ENCODE data around the gene CYP3A4. TPM values are rescaled to one million over a fixed set of nuclear protein-coding genes. Genes with fewer than 3 reads are reported as not detected.
"Not testable (repeated sequence)": the region's sequence is repeated elsewhere in the genome, so short reads cannot be mapped to it uniquely, and the experiment has no call there.

The CYP3A4 gene
- total RNA-seq, 1 experiment from 2014 or later = not detected

GRCh38 chr7:99751322-99752052 lies 32.5 kb downstream of the CYP3A4 start:
- H3K4me3 ChIP-seq; H3K9me3 ChIP-seq (replicated peaks); H3K27ac ChIP-seq; H3K36me3 ChIP-seq; DNase-seq; H3K27me3 ChIP-seq; H3K4me1 ChIP-seq: not testable (repeated sequence)

GRCh38 chr7:99748846-99749579 lies 35.0 kb downstream of the CYP3A4 start:
- Histone ChIP-seq H3K9me3 (replicated peaks) (no peaks in the 10 kb centered on the region; the same call in 1 of the 2 replicates), H3K27ac (no peak overlapping the region), H3K4me3 (no peak overlapping the region), H3K36me3 (no peaks in the 10 kb centered on the region), H3K4me1 (peaks cover 8% of the 10 kb centered on the region; the same call in 1 of the 2 replicates), H3K27me3 (no peaks in the 10 kb centered on the region)
- DNase-seq = no peak

- H3K9me3 ChIP-seq (replicated peaks) = not testable (repeated sequence)
Measured at GRCh38 chr7:99746915-99747314, 37.1 kb downstream of the CYP3A4 start.

GRCh38 chr7:99745395-99745794 lies 38.6 kb downstream of the CYP3A4 start:
- not testable (repeated sequence) for H3K36me3 ChIP-seq

More at GRCh38 chr7:99746915-99747314, 37.1 kb downstream of the CYP3A4 start:
- not testable (repeated sequence) for H3K36me3 ChIP-seq, H3K4me3 ChIP-seq, H3K4me1 ChIP-seq, H3K27ac ChIP-seq, H3K27me3 ChIP-seq, DNase-seq

GRCh38 chr7:99742737-99743394 lies 41.1 kb downstream of the CYP3A4 start:
- Histone ChIP-seq H3K4me3 (no peak overlapping the region), H3K27me3 (no peaks in the 10 kb centered on the region), H3K9me3 (replicated peaks) (no peaks in the 10 kb centered on the region; the same call in 1 of the 2 replicates), H3K36me3 (no peaks in the 10 kb centered on the region), H3K27ac (no peak overlapping the region), H3K4me1 (no peaks in the 10 kb centered on the region; the same call in 1 of the 2 replicates)
- DNase-seq = no peak

More at GRCh38 chr7:99745395-99745794, 38.6 kb downstream of the CYP3A4 start:
- not testable (repeated sequence) for H3K27ac ChIP-seq; H3K4me1 ChIP-seq; H3K4me3 ChIP-seq; H3K27me3 ChIP-seq; H3K9me3 ChIP-seq (replicated peaks); DNase-seq

- no peaks in the 10 kb centered on the region for H3K36me3 ChIP-seq
- no peak overlapping the region for H3K4me3 ChIP-seq
- H3K27me3 ChIP-seq = no peaks in the 10 kb centered on the region
- H3K27ac ChIP-seq = no peak overlapping the region
- DNase-seq = peak; percentile 34
- H3K4me1 ChIP-seq = no peaks in the 10 kb centered on the region; the same call in 1 of the 2 replicates
- no peaks in the 10 kb centered on the region; the same call in 1 of the 2 replicates for H3K9me3 ChIP-seq (replicated peaks)
Measured at GRCh38 chr7:99741441-99741795, 42.6 kb downstream of the CYP3A4 start.

- Histone ChIP-seq H3K27me3 (no peaks in the 10 kb centered on the region), H3K4me1 (no peaks in the 10 kb centered on the region; the same call in 1 of the 2 replicates), H3K27ac (no peak overlapping the region), H3K9me3 (replicated peaks) (no peaks in the 10 kb centered on the region; the same call in 1 of the 2 replicates), H3K36me3 (no peaks in the 10 kb centered on the region), H3K4me3 (no peak overlapping the region)
- DNase-seq = peak; percentile 14 to 60
Measured at GRCh38 chr7:99740573-99741440, 43.2 kb downstream of the CYP3A4 start.

GRCh38 chr7:99739699-99740572 lies 44.0 kb downstream of the CYP3A4 start:
- Histone ChIP-seq H3K4me1 (no peaks in the 10 kb centered on the region; the same call in 1 of the 2 replicates), H3K27ac (no peak overlapping the region), H3K9me3 (replicated peaks) (no peaks in the 10 kb centered on the region; the same call in 1 of the 2 replicates), H3K4me3 (no peak overlapping the region), H3K36me3 (no peaks in the 10 kb centered on the region), H3K27me3 (no peaks in the 10 kb centered on the region)
- DNase-seq = no peak

GRCh38 chr7:99737726-99738125 lies 46.3 kb downstream of the CYP3A4 start:
- Histone ChIP-seq H3K27me3 (peaks cover 6% of the 10 kb centered on the region; the same call in 1 of the 2 replicates), H3K4me3 (no peak overlapping the region), H3K9me3 (replicated peaks) (no peaks in the 10 kb centered on the region; the same call in 1 of the 2 replicates), H3K27ac (no peak overlapping the region), H3K4me1 (no peaks in the 10 kb centered on the region; the same call in 1 of the 2 replicates), H3K36me3 (no peaks in the 10 kb centered on the region)
- no peak for DNase-seq

GRCh38 chr7:99736667-99737066 lies 47.3 kb downstream of the CYP3A4 start:
- not testable (repeated sequence) for H3K27me3 ChIP-seq; DNase-seq; H3K9me3 ChIP-seq (replicated peaks); H3K27ac ChIP-seq; H3K36me3 ChIP-seq; H3K4me1 ChIP-seq; H3K4me3 ChIP-seq

GRCh38 chr7:99734987-99735386 lies 49.0 kb downstream of the CYP3A4 start, which contains the start of gene CYP3A7:
Gene CYP3A7 (minus strand): TSS chr7:99735196. CDS start chr7:99735093, 103 bp downstream.
- no peaks in the 10 kb centered on the region for H3K4me1 ChIP-seq
- H3K9me3 ChIP-seq (replicated peaks) = no peaks in the 10 kb centered on the region
- no peak within 1 kb of the TSS for H3K27ac ChIP-seq
- peaks cover 6% of the 10 kb centered on the region; the same call in 1 of the 2 replicates for H3K27me3 ChIP-seq
- no peak for DNase-seq
- no peaks in the 10 kb centered on the region for H3K36me3 ChIP-seq
- H3K4me3 ChIP-seq = no peak within 1 kb of the TSS

- Histone ChIP-seq H3K27ac (no peak overlapping the region), H3K27me3 (peaks cover 6% of the 10 kb centered on the region; the same call in 1 of the 2 replicates), H3K36me3 (no peaks in the 10 kb centered on the region), H3K4me1 (no peaks in the 10 kb centered on the region), H3K9me3 (replicated peaks) (no peaks in the 10 kb centered on the region), H3K4me3 (no peak overlapping the region)
- DNase-seq = peak; percentile 10 to 36
Measured at GRCh38 chr7:99733448-99733847, 50.5 kb downstream of the CYP3A4 start.

- Histone ChIP-seq H3K27ac (no peak overlapping the region), H3K4me1 (no peaks in the 10 kb centered on the region), H3K9me3 (replicated peaks) (no peaks in the 10 kb centered on the region), H3K4me3 (no peak overlapping the region), H3K27me3 (peaks cover 6% of the 10 kb centered on the region; the same call in 1 of the 2 replicates), H3K36me3 (no peaks in the 10 kb centered on the region)
- no peak for DNase-seq
Measured at GRCh38 chr7:99733003-99733402, 51.0 kb downstream of the CYP3A4 start.
